K562 (cell line): ENCODE data around the gene NRG2. TPM values are rescaled to one million over a fixed set of nuclear protein-coding genes. Genes with fewer than 3 reads are reported as not detected.

Source experiments
- ATAC-seq: fragments of 200-7000 bp; cut with Tn5 transposase; 3 replicates; pipeline ENCODE4 v1.9.1; 2020; ENCODE audit warnings: moderate library complexity
- BruUV-seq: library from RNA; stranded (reverse); fragments of 400-500 nt; replicated peaks from 2 replicates; lab custom pipeline; 2021; lab: Mats Ljungman, UMichigan
- CTCF ChIA-PET: fragments of 300-600 bp; formaldehyde crosslinking; extraction: SDS; loops from one replicate; lab custom pipeline; 2021; ENCODE audit warnings: low intra/inter-chr PET ratio; lab: Yijun Ruan, JAX
- POLR2A ChIA-PET: fragments of 300-600, 350-650 bp; sonication (Branson Sonifier 250); formaldehyde crosslinking; extraction: SDS; loops from one replicate; lab custom pipeline; 2021; ENCODE audit warnings: antibody characterized with exemption, inconsistent platforms; lab: Yijun Ruan, JAX
- DNase-seq, 4 experiments: peaks; one replicate each; pipeline versions ENCODE4 v3.0.0 to v3.0.0-alpha.2; 2011 to 2018; ENCODE audit warnings: low spot score in 3 of 4, mixed read lengths in 3 of 4; ENCODE audit errors: extremely low read depth in 1 of 4
- FAIRE-seq: peaks from 2 replicates; lab custom pipeline; 2011; peaks lifted over from hg19 to GRCh38; lab: Jason Lieb, UNC
- H2AFZ ChIP-seq: 2 replicates; pipeline ENCODE4 v1.6.0; 2011; ENCODE audit warnings: low read depth, low read length, control low read depth, inconsistent platforms
- H3K27ac ChIP-seq: fragments of 200-600 bp; 3 replicates; pipeline ENCODE4 v1.8.0; 2011; ENCODE audit warnings: low read depth, mild to moderate bottlenecking, control low read depth, inconsistent platforms, low read length, moderate library complexity, mixed read lengths; ENCODE audit errors: extremely low read depth
- H3K27me3 ChIP-seq, 2 experiments: fragments of 300-600 bp in 1 of 2; 2 replicates in 1 of 2; 3 replicates in 1 of 2; pipeline versions ENCODE4 v1.6.0 to v1.8.0; 2011; ENCODE audit warnings: inconsistent platforms in 2 of 2, low read length in 2 of 2, mild to moderate bottlenecking in 1 of 2, mixed read lengths in 1 of 2, moderate library complexity in 1 of 2; ENCODE audit not compliant: control insufficient read depth in 2 of 2, insufficient read depth in 2 of 2
- H3K36me3 ChIP-seq: fragments of 300-600 bp; 3 replicates; pipeline ENCODE4 v1.8.0; 2011; ENCODE audit warnings: mild to moderate bottlenecking, low read length, inconsistent platforms; ENCODE audit not compliant: control insufficient read depth, insufficient read depth
- H3K4me1 ChIP-seq, 2 experiments: fragments of 200-600 bp in 1 of 2; replicated peaks in 1 of 2; 2 replicates in 1 of 2; 3 replicates in 1 of 2; pipeline versions ENCODE4 v1.5.1 to v1.8.0; 2011; ENCODE audit warnings: inconsistent platforms in 2 of 2, low read length in 2 of 2, mild to moderate bottlenecking in 1 of 2, mixed read lengths in 1 of 2, moderate library complexity in 1 of 2; ENCODE audit not compliant: control insufficient read depth in 2 of 2, insufficient read depth in 2 of 2
- H3K4me2 ChIP-seq: 2 replicates; pipeline ENCODE4 v1.6.1; 2011; ENCODE audit warnings: low read length, control low read depth, inconsistent platforms, mixed read lengths; ENCODE audit not compliant: insufficient read depth
- H3K4me3 ChIP-seq: fragments of 200-600 bp; sonication (generic), shearing (Covaris generic); 2 replicates; pipeline ENCODE4 v1.5.1; 2016; ENCODE audit warnings: control low read depth, inconsistent platforms
- H3K79me2 ChIP-seq: fragments of 200-600 bp; 3 replicates; pipeline ENCODE4 v1.8.0; 2011; ENCODE audit warnings: low read length, inconsistent platforms; ENCODE audit not compliant: control insufficient read depth, insufficient read depth
- H3K9ac ChIP-seq, 2 experiments: 2 replicates each; pipeline versions ENCODE4 v1.6.0 to v1.6.1; 2011; ENCODE audit warnings: low read depth in 2 of 2, low read length in 2 of 2, control low read depth in 1 of 2, inconsistent platforms in 1 of 2, mild to moderate bottlenecking in 1 of 2, mixed read lengths in 1 of 2; ENCODE audit not compliant: insufficient read depth in 1 of 2
- H3K9me1 ChIP-seq: one replicate; pipeline ENCODE4 v1.6.0; 2011; ENCODE audit warnings: inconsistent platforms, mild to moderate bottlenecking, low read length, moderate library complexity; ENCODE audit not compliant: control insufficient read depth, insufficient read depth
- H3K9me3 ChIP-seq: replicated peaks from 2 replicates; pipeline ENCODE4 v1.5.1; 2011; ENCODE audit warnings: low read depth, low read length, inconsistent platforms; ENCODE audit not compliant: control insufficient read depth, insufficient read depth
- H4K20me1 ChIP-seq: replicated peaks from 2 replicates; pipeline ENCODE4 v1.6.1; 2011; ENCODE audit warnings: low read length, inconsistent platforms, mixed read lengths; ENCODE audit not compliant: control insufficient read depth, insufficient read depth
- BDP1 ChIP-seq: IDR thresholded peaks from 3 replicates; pipeline ENCODE4 v1.6.1; 2011; ENCODE audit not compliant: insufficient read length, insufficient read depth
- BRCA1 ChIP-seq, 2 experiments: fragments of 450-650 bp in 1 of 2; sonication (generic) in 1 of 2; formaldehyde crosslinking in 1 of 2; IDR thresholded peaks; 2 replicates each; pipeline versions ENCODE4 v1.5.0 to v1.6.1; 2017 to 2020; ENCODE audit warnings: mild to moderate bottlenecking in 1 of 2, missing genetic modification reagents in 1 of 2
- CHD2 ChIP-seq: IDR thresholded peaks from 2 replicates; pipeline ENCODE4 v1.6.1; 2011; ENCODE audit warnings: low read depth, low read length
- DMBX1 ChIP-seq: fragments of 250-450 bp; sonication (Bioruptor Pico); IDR thresholded peaks from 2 replicates; pipeline ENCODE4 v1.8.0; 2022; ENCODE audit warnings: inconsistent platforms, mild to moderate bottlenecking, moderate library complexity, borderline replicate concordance
- ETS2 ChIP-seq: IDR thresholded peaks from 2 replicates; pipeline ENCODE4 v1.6.1; 2016; ENCODE audit warnings: borderline replicate concordance, missing genetic modification characterization, mild to moderate bottlenecking, moderate library complexity, missing compliant biosample characterization; ENCODE audit not compliant: poor library complexity, severe bottlenecking
- GATAD2B ChIP-seq: fragments of 450-650 bp; IDR thresholded peaks from 2 replicates; pipeline ENCODE4 v1.6.1; 2017; ENCODE audit warnings: mild to moderate bottlenecking, borderline replicate concordance
- HNRNPK ChIP-seq: fragments of 200-400 bp; formaldehyde crosslinking; IDR thresholded peaks from one replicate; pipeline ENCODE4 v1.6.1; 2018; ENCODE audit warnings: mild to moderate bottlenecking, low read depth, low read length; ENCODE audit not compliant: poor library complexity, severe bottlenecking
- LARP7 ChIP-seq: fragments of 450-650 bp; IDR thresholded peaks from 2 replicates; pipeline ENCODE4 v1.6.1; 2016
- MYBL2 ChIP-seq, 2 experiments: fragments of 450-650 bp in 1 of 2; sonication (generic) in 1 of 2; formaldehyde crosslinking in 1 of 2; IDR thresholded peaks; 2 replicates each; pipeline versions ENCODE4 v1.6.1 to v1.8.1; 2017 to 2022; ENCODE audit warnings: borderline replicate concordance in 1 of 2, inconsistent platforms in 1 of 2, low read depth in 1 of 2, mild to moderate bottlenecking in 1 of 2, missing genetic modification reagents in 1 of 2, moderate library complexity in 1 of 2
- POLR3A ChIP-seq: IDR thresholded peaks from 2 replicates; pipeline ENCODE4 v1.6.1; 2011; ENCODE audit warnings: borderline replicate concordance, mild to moderate bottlenecking, moderate library complexity; ENCODE audit not compliant: insufficient read length, insufficient read depth; ENCODE audit errors: extremely low read depth
- TFAP4 ChIP-seq: sonication (generic); formaldehyde crosslinking; IDR thresholded peaks from 2 replicates; pipeline ENCODE4 v1.8.0; 2022; ENCODE audit warnings: missing genetic modification reagents, mild to moderate bottlenecking, moderate library complexity, borderline replicate concordance
- ZFP30 ChIP-seq: fragments of 250-450 bp; sonication (Bioruptor Pico); IDR thresholded peaks from 2 replicates; pipeline ENCODE4 v1.8.0; 2022; ENCODE audit warnings: moderate library complexity, mild to moderate bottlenecking, inconsistent platforms, borderline replicate concordance
- WGBS: fragments of 100-300 bp; shearing (Covaris generic); methylation state at CpG from one replicate; pipeline ENCODE4 v1.1.6; 2016; ENCODE audit warnings: low coverage, mixed read lengths; ENCODE audit not compliant: insufficient coverage; ENCODE audit errors: missing lambda C conversion rate; 5-methylcytosine and 5-hydroxymethylcytosine counted together
- in situ Hi-C: fragments of 300-500 bp; cut with MboI; formaldehyde crosslinking; loops from 4 replicates; pipeline ENCODE4 v1.15.0; 2018; ENCODE audit warnings: inconsistent platforms, mixed read lengths
- intact Hi-C: fragments of 100-400 bp; cut with micrococcal nuclease; formaldehyde crosslinking; loops from 2 replicates; pipeline ENCODE4 v1.14.2; 2022
- polyA plus RNA-seq, 8 experiments: library from polyadenylated mRNA; depleted of rRNA in 4 of 8; stranded (reverse) in 5 of 8; unstranded in 3 of 8; fragments of >200 nt; fragmentation: Nextera tagmentation in 2 of 8; fragmentation: Illumina TruSeq in 1 of 8; extraction: Ambion mirVana in 2 of 8; extraction: Trizol in 1 of 8; gene quantifications; 2 replicates each; pipeline versions ENCODE4 v1.2.1 to v1.2.3, GENCODE V29; 2011 to 2014; ENCODE audit warnings: inconsistent platforms in 1 of 8, missing spikeins in 1 of 8
- total RNA-seq, 7 experiments: library from RNA; depleted of rRNA in 6 of 7; stranded (reverse); fragments of >200 nt in 6 of 7; fragmentation: Illumina TruSeq in 2 of 7; extraction: Trizol in 2 of 7; gene quantifications; 2 replicates each; pipeline versions ENCODE4 v1.2.1 to v1.2.3, GENCODE V29; 2011 to 2021; ENCODE audit warnings: low replicate concordance in 1 of 7

Gene NRG2
- total and polyA plus RNA-seq, 9 of the 15 experiments (the other 6 are each of a cell fraction or from before 2014, with no cell fraction given), result not detected

- Histone ChIP-seq H4K20me1 (no peaks in the 10 kb centered on the region; the same call in 1 of the 2 replicates), H3K27ac (no peak overlapping the region), H3K4me3 (no peak overlapping the region), H3K9me3 (no peaks in the 10 kb centered on the region), H2AFZ (no peak overlapping the region), H3K4me2 (no peak overlapping the region), H3K27me3 (peaks cover 49 to 81% of the 10 kb centered on the region in 2 experiments), H3K9ac (no peak overlapping the region), H3K9me1 (no peaks in the 10 kb centered on the region), H3K36me3 (no peaks in the 10 kb centered on the region), H3K4me1 (peaks cover 0 to 17% of the 10 kb centered on the region in 2 experiments; a peak in 1 of 5 replicates), H3K79me2 (no peaks in the 10 kb centered on the region)
- TF ChIP-seq GATAD2B, result no peak
- TF ChIP-seq BDP1, result no peak
- intact Hi-C loops (no loop called here), in situ Hi-C loops (no loop called here)
- BruUV-seq, result no TSS peak
- no peak for DNase-seq
- WGBS, result 0% methylated on average over 3 of the region's 3 CpGs
- POLR2A ChIA-PET, result interaction anchor here (0.7 to 0.8 kb wide), 2 partner anchors 9 to 19 kb away, joined by 3 read pairs; no protein-coding TSS in a partner anchor
- ATAC-seq, result no peak
- FAIRE-seq, result no peak
- CTCF ChIA-PET, result no interaction called here
Measured at GRCh38 chr5:139900546-139901250, 142.4 kb downstream of the NRG2 start.

GRCh38 chr5:139898981-139899380 is 144.1 kb downstream of the NRG2 start:
- no peak overlapping the region for H2AFZ ChIP-seq
- CTCF ChIA-PET, result no interaction called here
- no TSS peak for BruUV-seq
- TF ChIP-seq BRCA1 (IDR thresholded peaks at IDR 0.05), result no peak
- no peak for TF ChIP-seq BRCA1 (CRISPR knock-in tag; IDR thresholded peaks at IDR 0.05)
- TF ChIP-seq MYBL2 (IDR thresholded peaks at IDR 0.05; ENCODE audit: low read depth), result no peak
- no peak for TF ChIP-seq MYBL2 (CRISPR knock-in tag; IDR thresholded peaks at IDR 0.05; ENCODE audit: borderline replicate concordance)
- no peak for TF ChIP-seq POLR3A
- TF ChIP-seq ETS2, result no peak
- TF ChIP-seq ZFP30 (CRISPR knock-in tag), result no peak
- no peak for TF ChIP-seq HNRNPK
- TF ChIP-seq DMBX1 (CRISPR knock-in tag), result no peak
- TF ChIP-seq CHD2, result no peak
- no peak for TF ChIP-seq LARP7
- no peak for TF ChIP-seq TFAP4

More at GRCh38 chr5:139898981-139899380, 144.1 kb downstream of the NRG2 start:
- H3K79me2 ChIP-seq, result no peaks in the 10 kb centered on the region
- no peak overlapping the region for H3K27ac ChIP-seq
- no peak overlapping the region for H3K9ac ChIP-seq
- no peak overlapping the region for H3K4me3 ChIP-seq
- H3K9me3 ChIP-seq, result no peaks in the 10 kb centered on the region
- 2% methylated on average over 2 of the region's 2 CpGs for WGBS
- no peak for DNase-seq
- H4K20me1 ChIP-seq, result peaks cover 5% of the 10 kb centered on the region
- intact Hi-C loops, result no loop called here
- H3K9me1 ChIP-seq, result no peaks in the 10 kb centered on the region
- no peak overlapping the region for H3K4me2 ChIP-seq
- FAIRE-seq, result no peak
- H3K36me3 ChIP-seq, result no peaks in the 10 kb centered on the region
- no peak for ATAC-seq
- peaks cover 0 to 5% of the 10 kb centered on the region in 2 experiments; a peak in 1 of 5 replicates for H3K4me1 ChIP-seq
- H3K27me3 ChIP-seq, result peaks cover 42 to 81% of the 10 kb centered on the region in 2 experiments
- in situ Hi-C loops, result no loop called here
- POLR2A ChIA-PET, result interaction anchor here (0.6 kb wide), 1 partner anchor 15 kb away, joined by 4 read pairs; no protein-coding TSS in a partner anchor
